CD14-positive monocyte (primary cell): ENCODE data around the gene ALKBH3. TPM values are rescaled to one million over a fixed set of nuclear protein-coding genes. Genes with fewer than 3 reads are reported as not detected.

Experiments used
- DNase-seq, 3 donors: peaks; one replicate each; pipeline ENCODE4 v3.0.0-alpha.2; 2011 to 2022
- H2AFZ ChIP-seq: 2 replicates; pipeline ENCODE4 v1.6.0; 2012; ENCODE audit warnings: mild to moderate bottlenecking, low read depth, low read length, inconsistent platforms; ENCODE audit not compliant: insufficient read depth, poor library complexity, severe bottlenecking
- H3K27ac ChIP-seq, 2 donors: 1 replicate in 1 of 2; 2 replicates in 1 of 2; pipeline ENCODE4 v1.5.1; 2012 to 2013; ENCODE audit warnings: low read length in 2 of 2, control low read depth in 1 of 2, inconsistent platforms in 1 of 2, low read depth in 1 of 2, mild to moderate bottlenecking in 1 of 2
- H3K27me3 ChIP-seq, 2 donors: one replicate each; pipeline versions ENCODE4 v1.6.0 to v1.6.1; 2011 to 2013; ENCODE audit warnings: low read length in 2 of 2; ENCODE audit not compliant: control insufficient read depth in 2 of 2, insufficient read depth in 2 of 2
- H3K36me3 ChIP-seq, 2 donors: replicated peaks in 1 of 2; 1 replicate in 1 of 2; 2 replicates in 1 of 2; pipeline versions ENCODE4 v1.5.1 to v1.6.1; 2012 to 2013; ENCODE audit warnings: low read length in 2 of 2, control low read depth in 1 of 2, inconsistent platforms in 1 of 2, mild to moderate bottlenecking in 1 of 2; ENCODE audit not compliant: insufficient read depth in 2 of 2, control insufficient read depth in 1 of 2
- H3K4me1 ChIP-seq, 2 donors: 1 replicate in 1 of 2; 2 replicates in 1 of 2; pipeline versions ENCODE4 v1.5.1 to v1.6.1; 2012 to 2013; ENCODE audit warnings: low read length in 2 of 2, control low read depth in 1 of 2, inconsistent platforms in 1 of 2, mild to moderate bottlenecking in 1 of 2, moderate library complexity in 1 of 2; ENCODE audit not compliant: insufficient read depth in 2 of 2, control insufficient read depth in 1 of 2
- H3K4me2 ChIP-seq: replicated peaks from 2 replicates; pipeline ENCODE3; 2012; ENCODE audit warnings: low read length, moderate library complexity, mild to moderate bottlenecking; ENCODE audit not compliant: poor library complexity, severe bottlenecking; ENCODE audit errors: extremely low read depth
- H3K4me3 ChIP-seq, 3 experiments: fragments of 200-600 bp in 1 of 3; sonication (generic) in 1 of 3; replicated peaks in 1 of 3; 1 replicate in 2 of 3; 2 replicates in 1 of 3; pipeline ENCODE4 v1.5.1; 2011 to 2013; ENCODE audit warnings: low read length in 3 of 3, mild to moderate bottlenecking in 3 of 3, control low read depth in 2 of 3, low read depth in 2 of 3, inconsistent platforms in 1 of 3, moderate library complexity in 1 of 3
- H3K79me2 ChIP-seq: 2 replicates; pipeline ENCODE4 v1.6.0; 2012; ENCODE audit warnings: mild to moderate bottlenecking, control low read depth, inconsistent platforms, low read length, moderate library complexity; ENCODE audit not compliant: insufficient read depth
- H3K9ac ChIP-seq: 2 replicates; pipeline ENCODE4 v1.6.0; 2017; ENCODE audit warnings: low read length, mild to moderate bottlenecking; ENCODE audit not compliant: insufficient read depth, poor library complexity, severe bottlenecking
- H3K9me3 ChIP-seq, 2 donors: replicated peaks in 1 of 2; 1 replicate in 1 of 2; 2 replicates in 1 of 2; pipeline versions ENCODE4 v1.5.1 to v1.6.1; 2012 to 2013; ENCODE audit warnings: low read length in 2 of 2, control low read depth in 1 of 2; ENCODE audit not compliant: control insufficient read depth in 1 of 2, insufficient read depth in 1 of 2
- H4K20me1 ChIP-seq: 2 replicates; pipeline ENCODE4 v1.6.0; 2012; ENCODE audit warnings: mild to moderate bottlenecking, low read length, control low read depth, moderate library complexity; ENCODE audit not compliant: insufficient read depth
- H3K27ac Mint-ChIP-seq, 7 donors: one replicate each; pipeline ENCODE4 v1.8.0; 2020; ENCODE audit warnings: mild to moderate bottlenecking in 7 of 7, mixed read lengths in 7 of 7, moderate library complexity in 6 of 7, inconsistent platforms in 2 of 7
- H3K27me3 Mint-ChIP-seq, 3 donors: one replicate each; pipeline ENCODE4 v1.8.0; 2021 to 2022; ENCODE audit warnings: low read depth in 3 of 3, mild to moderate bottlenecking in 3 of 3, mixed read lengths in 3 of 3, moderate library complexity in 3 of 3, inconsistent platforms in 1 of 3
- H3K36me3 Mint-ChIP-seq, 2 donors: one replicate each; pipeline ENCODE4 v1.8.0; 2020; ENCODE audit warnings: mixed read lengths in 2 of 2, inconsistent platforms in 1 of 2, mild to moderate bottlenecking in 1 of 2
- H3K4me1 Mint-ChIP-seq: one replicate; pipeline ENCODE4 v1.8.0; 2020; ENCODE audit warnings: mild to moderate bottlenecking, mixed read lengths
- H3K4me3 Mint-ChIP-seq, 2 donors: one replicate each; pipeline ENCODE4 v1.8.0; 2020; ENCODE audit warnings: mild to moderate bottlenecking in 2 of 2, mixed read lengths in 2 of 2, moderate library complexity in 1 of 2
- H3K9me3 Mint-ChIP-seq, 7 donors: one replicate each; pipeline ENCODE4 v1.8.0; 2020 to 2022; ENCODE audit warnings: mixed read lengths in 7 of 7, mild to moderate bottlenecking in 6 of 7, moderate library complexity in 6 of 7, inconsistent platforms in 2 of 7
- CTCF ChIP-seq: fragments of 200-600 bp; IDR thresholded peaks from one replicate; pipeline ENCODE4 v1.8.0; 2022; ENCODE audit warnings: antibody characterized with exemption, mild to moderate bottlenecking
- WGBS: methylation state at CpG from one replicate; pipeline ENCODE4 v1.1.5; 2013; ENCODE audit warnings: missing lambda C conversion rate; ENCODE audit not compliant: insufficient coverage; 5-methylcytosine and 5-hydroxymethylcytosine counted together
- intact Hi-C, 2 donors: fragments of 100-400 bp; cut with micrococcal nuclease; formaldehyde crosslinking; loops; one replicate each; pipeline versions ENCODE4 v1.15.0 to v1.15.1; 2023
- polyA plus RNA-seq, 3 donors: library from polyadenylated mRNA; depleted of rRNA in 1 of 3; unstranded in 2 of 3; stranded (reverse) in 1 of 3; fragments of 300-500 nt in 2 of 3; fragments of >200 nt in 1 of 3; fragmentation: Illumina TruSeq in 2 of 3; gene quantifications; 1 replicate in 2 of 3; 2 replicates in 1 of 3; pipeline ENCODE4 v1.2.3, GENCODE V29; 2012 to 2021

Gene ALKBH3
- polyA plus RNA-seq, 3 donors = 22.1 to 25.8 (median 22.7) TPM

- Mint-ChIP-seq H3K4me3 (no peak overlapping the region), H3K36me3 (peaks cover 66 to 72% of the 10 kb centered on the region in 2 donors), H3K4me1 (peaks cover 2% of the 10 kb centered on the region), H3K27ac (no peak overlapping the region), H3K27me3 (peaks cover 0 to 2% (median 0%) of the 10 kb centered on the region in 3 donors), H3K9me3 (peaks cover 0 to 2% (median 0%) of the 10 kb centered on the region in 7 donors)
- H2AFZ ChIP-seq = no peak overlapping the region
- 100% methylated on average over 1 of the region's 4 CpGs for WGBS
- H3K4me2 ChIP-seq = no peak overlapping the region
- H3K27ac ChIP-seq = no peak overlapping the region
- DNase-seq = no peak
- no peaks in the 10 kb centered on the region for H3K79me2 ChIP-seq
- no peaks in the 10 kb centered on the region for H3K4me1 ChIP-seq
- no peaks in the 10 kb centered on the region for H3K27me3 ChIP-seq
- no peak overlapping the region for H3K9ac ChIP-seq
- H3K4me3 ChIP-seq = no peak overlapping the region
- no peaks in the 10 kb centered on the region for H4K20me1 ChIP-seq
- peaks cover 55 to 92% of the 10 kb centered on the region in 2 donors for H3K36me3 ChIP-seq
- intact Hi-C loops = no loop called here
- TF ChIP-seq CTCF = no peak
- H3K9me3 ChIP-seq = no peaks in the 10 kb centered on the region
Observed at GRCh38 chr11:43901551-43901950, 20.9 kb downstream of the ALKBH3 start.

- DNase-seq = no peak
- Histone ChIP-seq H3K36me3 (peaks cover 44 to 91% of the 10 kb centered on the region in 2 donors), H3K4me2 (no peak overlapping the region), H3K4me1 (no peaks in the 10 kb centered on the region), H3K9ac (no peak overlapping the region), H3K9me3 (no peaks in the 10 kb centered on the region), H3K27ac (no peak overlapping the region), H3K79me2 (no peaks in the 10 kb centered on the region), H3K27me3 (no peaks in the 10 kb centered on the region), H4K20me1 (no peaks in the 10 kb centered on the region), H3K4me3 (no peak overlapping the region), H2AFZ (no peak overlapping the region)
- Mint-ChIP-seq H3K9me3 (peaks cover 0 to 2% (median 0%) of the 10 kb centered on the region in 7 donors), H3K36me3 (peaks cover 65 to 68% of the 10 kb centered on the region in 2 donors), H3K4me1 (peaks cover 2% of the 10 kb centered on the region), H3K27me3 (peaks cover 0 to 2% (median 0%) of the 10 kb centered on the region in 3 donors), H3K4me3 (no peak overlapping the region), H3K27ac (peak overlapping the region in 1 of 7 donors; percentile 4)
- TF ChIP-seq CTCF = no peak
- WGBS = no CpG with 5 or more reads among the region's 2 CpGs
- intact Hi-C loops = no loop called here
Observed at GRCh38 chr11:43903078-43903477, 22.4 kb downstream of the ALKBH3 start.
